A673 (cell line): ENCODE data around the gene CMBL.

Source experiments
- CTCF ChIP-seq: fragments of 300-800, 200-600 bp; sonication (generic); conservative IDR thresholded peaks from 2 replicates; pipeline ENCODE4 v1.5.1; 2017; ENCODE audit warnings: low read depth, mild to moderate bottlenecking, antibody characterized with exemption, low read length, moderate library complexity, mixed read lengths
- EZH2 ChIP-seq: fragments of 200-600 bp; sonication (generic); IDR thresholded peaks from 2 replicates; pipeline ENCODE4 v1.6.1; 2017; ENCODE audit warnings: borderline replicate concordance, low read depth, mild to moderate bottlenecking, mixed read lengths, antibody characterized with exemption, low read length; ENCODE audit not compliant: poor library complexity, severe bottlenecking

- TF ChIP-seq CTCF (no peak), EZH2 (no peak)
Measured at GRCh38 chr5:10286162-10286861, 21.4 kb downstream of the CMBL start.
